Astrocyte (in vitro differentiated cells and primary cell): ENCODE results near the gene DCHS1. TPM values are rescaled to one million over a fixed set of nuclear protein-coding genes. Genes with fewer than 3 reads are reported as not detected.
A peak's percentile ranks its signal among the peaks of the same experiment; 100 is the strongest.

Experiments used
- DNase-seq: peaks from one replicate; pipeline ENCODE4 v3.0.0-alpha.2; 2010; ENCODE audit warnings: low read depth
- FAIRE-seq: peaks from 2 replicates; lab custom pipeline; 2011; peaks lifted over from hg19 to GRCh38; lab: Jason Lieb, UNC
- H2AFZ ChIP-seq: 2 replicates; pipeline ENCODE4 v1.6.0; 2012; ENCODE audit warnings: low read depth, low read length, inconsistent platforms
- H3K27ac ChIP-seq: 2 replicates; pipeline ENCODE4 v1.5.1; 2011; ENCODE audit warnings: low read depth, low read length, inconsistent platforms
- H3K27me3 ChIP-seq: 2 replicates; pipeline ENCODE4 v1.6.0; 2011; ENCODE audit warnings: low read length, inconsistent platforms; ENCODE audit not compliant: insufficient read depth
- H3K36me3 ChIP-seq: 2 replicates; pipeline ENCODE4 v1.5.1; 2011; ENCODE audit warnings: low read length, inconsistent platforms; ENCODE audit not compliant: insufficient read depth
- H3K4me1 ChIP-seq: 2 replicates; pipeline ENCODE4 v1.5.1; 2011; ENCODE audit warnings: low read length, inconsistent platforms; ENCODE audit not compliant: insufficient read depth
- H3K4me2 ChIP-seq: 2 replicates; pipeline ENCODE4 v1.6.0; 2012; ENCODE audit warnings: low read length, inconsistent platforms
- H3K4me3 ChIP-seq: 2 replicates; pipeline ENCODE4 v1.5.1; 2011; ENCODE audit warnings: low read depth, mild to moderate bottlenecking, low read length, inconsistent platforms; ENCODE audit not compliant: insufficient read depth
- H3K79me2 ChIP-seq: 2 replicates; pipeline ENCODE4 v1.6.0; 2012; ENCODE audit warnings: mild to moderate bottlenecking, low read length, inconsistent platforms; ENCODE audit not compliant: insufficient read depth
- H3K9ac ChIP-seq: 2 replicates; pipeline ENCODE4 v1.6.0; 2012; ENCODE audit warnings: mild to moderate bottlenecking, low read length, inconsistent platforms
- H3K9me3 ChIP-seq: 2 replicates; pipeline ENCODE4 v1.5.1; 2012; ENCODE audit warnings: low read depth, mild to moderate bottlenecking, low read length, inconsistent platforms; ENCODE audit not compliant: insufficient read depth
- H4K20me1 ChIP-seq: 2 replicates; pipeline ENCODE4 v1.6.0; 2012; ENCODE audit warnings: low read length, inconsistent platforms; ENCODE audit not compliant: insufficient read depth
- H3K27ac Mint-ChIP-seq: one replicate; pipeline ENCODE4 v1.8.0; 2021; ENCODE audit warnings: mild to moderate bottlenecking, mixed read lengths; ENCODE audit not compliant: unreplicated experiment
- H3K27me3 Mint-ChIP-seq: one replicate; pipeline ENCODE4 v1.8.0; 2021; ENCODE audit warnings: low read depth, mixed read lengths; ENCODE audit not compliant: unreplicated experiment
- H3K36me3 Mint-ChIP-seq: one replicate; pipeline ENCODE4 v1.8.0; 2021; ENCODE audit warnings: low read depth, mixed read lengths; ENCODE audit not compliant: unreplicated experiment
- H3K4me1 Mint-ChIP-seq: one replicate; pipeline ENCODE4 v1.8.0; 2021; ENCODE audit warnings: low read depth, mixed read lengths; ENCODE audit not compliant: unreplicated experiment
- H3K4me3 Mint-ChIP-seq: one replicate; pipeline ENCODE4 v1.8.0; 2021; ENCODE audit warnings: mild to moderate bottlenecking, moderate library complexity, mixed read lengths; ENCODE audit not compliant: unreplicated experiment
- H3K9me3 Mint-ChIP-seq: one replicate; pipeline ENCODE4 v1.8.0; 2021; ENCODE audit warnings: mild to moderate bottlenecking, mixed read lengths; ENCODE audit not compliant: unreplicated experiment
- EZH2 ChIP-seq: IDR thresholded peaks from 2 replicates; pipeline ENCODE4 v1.6.1; 2012; ENCODE audit warnings: mild to moderate bottlenecking, low read length, inconsistent platforms; ENCODE audit not compliant: insufficient read depth
- total RNA-seq: library from RNA; stranded (reverse); gene quantifications from 2 replicates; pipeline ENCODE4 v1.2.1, GENCODE V29; 2021
- TF ChIP-seq, protein P1 (sequence below): IDR thresholded peaks from 2 replicates; pipeline ENCODE4 v1.5.1; 2011; ENCODE audit warnings: low read depth, mild to moderate bottlenecking, inconsistent platforms, low read length, moderate library complexity; ENCODE audit not compliant: insufficient read depth

Gene DCHS1
- total RNA-seq, 1 donor from 2014 or later, result 8.4 TPM

DNA sequence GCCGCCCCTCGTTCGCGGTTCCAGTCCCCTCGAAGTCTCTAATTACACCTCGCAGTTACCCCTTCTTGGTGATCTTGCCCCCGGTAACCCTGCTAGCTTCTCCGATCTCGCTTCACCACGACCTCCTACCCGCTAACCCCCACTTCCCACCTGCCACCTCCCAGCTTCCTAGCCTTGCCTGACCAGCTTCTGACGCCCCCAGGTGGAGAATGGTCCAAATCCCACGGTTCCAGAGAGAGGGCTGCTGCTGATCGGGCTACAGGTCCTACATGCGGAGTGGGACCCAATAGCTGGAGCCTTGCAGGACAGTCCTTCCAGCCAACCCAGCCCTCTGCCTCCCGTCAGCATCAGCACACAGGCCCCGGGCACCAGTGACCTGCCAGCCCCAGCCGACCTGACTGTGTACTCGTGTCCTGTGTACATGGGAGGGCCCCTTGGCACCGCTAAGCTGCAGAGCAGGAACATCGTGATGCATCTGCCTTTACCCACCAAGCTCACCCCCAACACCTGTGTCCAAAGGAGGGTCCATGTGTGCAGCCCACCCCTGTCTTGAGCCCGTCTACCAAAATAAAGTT is 84.1 kb downstream of the DCHS1 start:
- DNase-seq (no peak), FAIRE-seq (no peak)
- no peak overlapping the region for H3K4me3 ChIP-seq
- TF ChIP-seq, protein P1, sequence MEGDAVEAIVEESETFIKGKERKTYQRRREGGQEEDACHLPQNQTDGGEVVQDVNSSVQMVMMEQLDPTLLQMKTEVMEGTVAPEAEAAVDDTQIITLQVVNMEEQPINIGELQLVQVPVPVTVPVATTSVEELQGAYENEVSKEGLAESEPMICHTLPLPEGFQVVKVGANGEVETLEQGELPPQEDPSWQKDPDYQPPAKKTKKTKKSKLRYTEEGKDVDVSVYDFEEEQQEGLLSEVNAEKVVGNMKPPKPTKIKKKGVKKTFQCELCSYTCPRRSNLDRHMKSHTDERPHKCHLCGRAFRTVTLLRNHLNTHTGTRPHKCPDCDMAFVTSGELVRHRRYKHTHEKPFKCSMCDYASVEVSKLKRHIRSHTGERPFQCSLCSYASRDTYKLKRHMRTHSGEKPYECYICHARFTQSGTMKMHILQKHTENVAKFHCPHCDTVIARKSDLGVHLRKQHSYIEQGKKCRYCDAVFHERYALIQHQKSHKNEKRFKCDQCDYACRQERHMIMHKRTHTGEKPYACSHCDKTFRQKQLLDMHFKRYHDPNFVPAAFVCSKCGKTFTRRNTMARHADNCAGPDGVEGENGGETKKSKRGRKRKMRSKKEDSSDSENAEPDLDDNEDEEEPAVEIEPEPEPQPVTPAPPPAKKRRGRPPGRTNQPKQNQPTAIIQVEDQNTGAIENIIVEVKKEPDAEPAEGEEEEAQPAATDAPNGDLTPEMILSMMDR, result no peak
- TF ChIP-seq EZH2, result no peak
- no peak overlapping the region for H3K9ac ChIP-seq
- no peaks in the 10 kb centered on the region for H3K36me3 ChIP-seq
- H3K79me2 ChIP-seq, result no peaks in the 10 kb centered on the region
- Mint-ChIP-seq H3K4me3 (no peak overlapping the region), H3K9me3 (peaks cover 3% of the 10 kb centered on the region), H3K27ac (no peak overlapping the region), H3K36me3 (peaks cover 12% of the 10 kb centered on the region), H3K27me3 (peaks cover under 1% of the 10 kb centered on the region), H3K4me1 (peaks cover 22% of the 10 kb centered on the region)
- H3K4me1 ChIP-seq, result peaks cover 15% of the 10 kb centered on the region
- H3K27me3 ChIP-seq, result no peaks in the 10 kb centered on the region
- H3K9me3 ChIP-seq, result no peaks in the 10 kb centered on the region
- H3K4me2 ChIP-seq, result peak overlapping the region; percentile 27
- no peak overlapping the region for H2AFZ ChIP-seq
- no peak overlapping the region for H3K27ac ChIP-seq
- H4K20me1 ChIP-seq, result peaks cover 20% of the 10 kb centered on the region

Other genes with a start within 250 kb of the DCHS1 start
- 35.5 and 36.3 TPM in 2 replicates for gene APBB1, start 236.7 kb downstream of the DCHS1 start, total RNA-seq
- gene HPX, start 214.8 kb downstream of the DCHS1 start, total RNA-seq, result 1.7 and 1.9 TPM in 2 replicates
- gene TRIM3, start 181.9 kb downstream of the DCHS1 start, total RNA-seq, result 20.8 and 25.4 TPM in 2 replicates
- 66.3 and 71.8 TPM in 2 replicates for gene ARFIP2, start 174.5 kb downstream of the DCHS1 start, total RNA-seq
- 35.2 and 38.2 TPM in 2 replicates for gene TIMM10B, start 174.3 kb downstream of the DCHS1 start, total RNA-seq
- 8.2 and 8.3 TPM in 2 replicates for gene DNHD1, start 158.5 kb downstream of the DCHS1 start, total RNA-seq
- gene RRP8, start 52.2 kb downstream of the DCHS1 start, total RNA-seq, result 23.9 and 25.8 TPM in 2 replicates
- 209 and 218 TPM in 2 replicates for gene ILK, start 52.0 kb downstream of the DCHS1 start, total RNA-seq
- 111 and 113 TPM in 2 replicates for gene TAF10, start 43.6 kb downstream of the DCHS1 start, total RNA-seq
- 43.4 and 58.3 TPM in 2 replicates for gene TPP1, start 36.4 kb downstream of the DCHS1 start, total RNA-seq
- gene MRPL17, start 27.5 kb upstream of the DCHS1 start, total RNA-seq, result 89.2 and 89.9 TPM in 2 replicates
- gene OR2AG2, start 116.2 kb upstream of the DCHS1 start, total RNA-seq, result 0.07 and 0.27 TPM in 2 replicates
- not detected in 2 replicates for gene OR2AG1, start 127.2 kb upstream of the DCHS1 start, total RNA-seq
- 0.09 TPM in 1 of 2 replicates, not detected in the other for gene OR6A2, start 143.9 kb upstream of the DCHS1 start, total RNA-seq
- not detected in 2 replicates for gene OR10A5, start 189.9 kb upstream of the DCHS1 start, total RNA-seq
- gene OR10A2, start 207.2 kb upstream of the DCHS1 start, total RNA-seq, result not detected in 2 replicates
- gene OR10A4, start 220.8 kb upstream of the DCHS1 start, total RNA-seq, result not detected in 2 replicates
- 0.39 TPM in 1 of 2 replicates, not detected in the other for gene OR2D2, start 236.7 kb upstream of the DCHS1 start, total RNA-seq